ENCODE measurements around the gene STXBP6.

- no peak for TF ChIP-seq CTCF (IDR thresholded peaks at IDR 0.05)
- no peak for TF ChIP-seq EP300 (IDR thresholded peaks at IDR 0.05)
Observed at GRCh38 chr14:24976602-24977001, 73.3 kb downstream of the STXBP6 start.
